Osteocyte (in vitro differentiated cells): ENCODE results near the gene RND3. TPM values are rescaled to one million over a fixed set of nuclear protein-coding genes. Genes with fewer than 3 reads are reported as not detected.

Source experiments
- DNase-seq: peaks from one replicate; pipeline ENCODE4 v3.0.0; 2021; ENCODE audit warnings: mixed read lengths; ENCODE audit not compliant: unreplicated experiment; ENCODE audit errors: extremely low spot score
- H3K27ac Mint-ChIP-seq: one replicate; pipeline ENCODE4 v1.8.0; 2021; ENCODE audit warnings: mild to moderate bottlenecking, mixed read lengths; ENCODE audit not compliant: unreplicated experiment
- H3K27me3 Mint-ChIP-seq: one replicate; pipeline ENCODE4 v1.8.0; 2021; ENCODE audit warnings: mixed read lengths; ENCODE audit not compliant: unreplicated experiment
- H3K36me3 Mint-ChIP-seq: one replicate; pipeline ENCODE4 v1.8.0; 2021; ENCODE audit warnings: mixed read lengths; ENCODE audit not compliant: unreplicated experiment
- H3K4me1 Mint-ChIP-seq: one replicate; pipeline ENCODE4 v1.8.0; 2021; ENCODE audit warnings: mixed read lengths; ENCODE audit not compliant: unreplicated experiment
- H3K4me3 Mint-ChIP-seq: one replicate; pipeline ENCODE4 v1.8.0; 2021; ENCODE audit warnings: mild to moderate bottlenecking, moderate library complexity, mixed read lengths; ENCODE audit not compliant: unreplicated experiment
- H3K9me3 Mint-ChIP-seq: one replicate; pipeline ENCODE4 v1.8.0; 2021; ENCODE audit warnings: mixed read lengths; ENCODE audit not compliant: unreplicated experiment
- CTCF ChIP-seq: fragments of 200-600 bp; sonication (generic); IDR thresholded peaks from 2 replicates; pipeline ENCODE4 v1.5.0; 2021; ENCODE audit warnings: antibody characterized with exemption, mild to moderate bottlenecking, moderate library complexity
- total RNA-seq: library from RNA; stranded (reverse); gene quantifications from 2 replicates; pipeline ENCODE4 v1.2.1, GENCODE V29; 2021

Gene RND3
- total RNA-seq, 1 donor from 2014 or later = 160 TPM

- DNase-seq = no peak
- Mint-ChIP-seq H3K9me3 (peaks cover 4% of the 10 kb centered on the region), H3K36me3 (peaks cover 5% of the 10 kb centered on the region), H3K4me3 (no peak overlapping the region), H3K27ac (no peak overlapping the region), H3K4me1 (peaks cover 43% of the 10 kb centered on the region), H3K27me3 (no peaks in the 10 kb centered on the region)
- TF ChIP-seq CTCF = no peak
These were observed 34.8 kb upstream of the RND3 start for GRCh38 chr2:150522269-150522668.

- no peak for TF ChIP-seq CTCF
- Mint-ChIP-seq H3K27me3 (no peaks in the 10 kb centered on the region), H3K4me3 (no peak overlapping the region), H3K9me3 (peaks cover 10% of the 10 kb centered on the region), H3K36me3 (peaks cover 7% of the 10 kb centered on the region), H3K4me1 (peaks cover 38% of the 10 kb centered on the region), H3K27ac (peak overlapping the region; percentile 45)
- DNase-seq = no peak
These were observed 33.6 kb upstream of the RND3 start for GRCh38 chr2:150520887-150521664.

- Mint-ChIP-seq H3K9me3 (peaks cover 10% of the 10 kb centered on the region), H3K36me3 (peaks cover 7% of the 10 kb centered on the region), H3K4me3 (no peak overlapping the region), H3K27ac (no peak overlapping the region), H3K27me3 (no peaks in the 10 kb centered on the region), H3K4me1 (peaks cover 40% of the 10 kb centered on the region)
- TF ChIP-seq CTCF = no peak
- no peak for DNase-seq
These were observed 32.6 kb upstream of the RND3 start for GRCh38 chr2:150520033-150520432.

GRCh38 chr2:150517951-150518680 is 30.6 kb upstream of the RND3 start:
- Mint-ChIP-seq H3K36me3 (peaks cover 6% of the 10 kb centered on the region), H3K4me3 (no peak overlapping the region), H3K27ac (peak overlapping the region; percentile 28), H3K4me1 (peaks cover 50% of the 10 kb centered on the region), H3K9me3 (peaks cover 10% of the 10 kb centered on the region), H3K27me3 (no peaks in the 10 kb centered on the region)
- no peak for TF ChIP-seq CTCF
- DNase-seq = no peak

- peaks cover 2% of the 10 kb centered on the region for H3K36me3 Mint-ChIP-seq
- no peak for DNase-seq
- H3K4me1 Mint-ChIP-seq = peaks cover 26% of the 10 kb centered on the region
- peaks cover 6% of the 10 kb centered on the region for H3K9me3 Mint-ChIP-seq
- no peak overlapping the region for H3K27ac Mint-ChIP-seq
- no peaks in the 10 kb centered on the region for H3K27me3 Mint-ChIP-seq
- no peak overlapping the region for H3K4me3 Mint-ChIP-seq
- TF ChIP-seq CTCF = no peak
These were observed 26.2 kb upstream of the RND3 start for GRCh38 chr2:150513647-150514046.
